H1 (cell line): ENCODE data around the gene SPATS2L. TPM values are rescaled to one million over a fixed set of nuclear protein-coding genes. Genes with fewer than 3 reads are reported as not detected.

Experiments
- GABPA ChIP-seq: IDR thresholded peaks from 2 replicates; pipeline ENCODE4 v1.6.1; 2011; ENCODE audit warnings: mild to moderate bottlenecking, low read length, moderate library complexity, borderline replicate concordance; ENCODE audit not compliant: insufficient read depth
- RFX5 ChIP-seq: IDR thresholded peaks from 2 replicates; pipeline ENCODE4 v1.6.1; 2011; ENCODE audit warnings: low read depth, low read length, improper control_type of control experiment, borderline replicate concordance
- TAF1 ChIP-seq: IDR thresholded peaks from 2 replicates; pipeline ENCODE4 v1.6.1; 2011; ENCODE audit warnings: mild to moderate bottlenecking, low read depth, low read length
- polyA plus RNA-seq, 7 experiments: library from polyadenylated mRNA; depleted of rRNA in 3 of 7; stranded (reverse) in 5 of 7; unstranded in 2 of 7; fragments of >200 nt in 5 of 7; fragments of 200-250 nt in 2 of 7; gene quantifications; 1 replicate in 5 of 7; 2 replicates in 1 of 7; 4 replicates in 1 of 7; pipeline versions ENCODE4 v1.2.1 to v1.2.3, GENCODE V29; 2011 to 2013; ENCODE audit warnings: missing spikeins in 2 of 7, mixed read lengths in 2 of 7
- total RNA-seq: library from RNA; stranded (reverse); fragmentation: NEBNext Ultra II Directional; extraction: Animal tissue kit (Norgen Biotek cat#: 25700); gene quantifications from 2 replicates; pipeline ENCODE4 v1.2.1, GENCODE V29; 2021

SPATS2L gene
- total and polyA plus RNA-seq, 2 of the 8 experiments (the other 6 are each of a cell fraction or from before 2014, with no cell fraction given) = 67.3 to 189 TPM

GRCh38 chr2:200445284-200445683, 138.8 kb downstream of the SPATS2L start (continued):
- no peak for TF ChIP-seq GABPA
- no peak for TF ChIP-seq TAF1
- TF ChIP-seq RFX5 = no peak
